ENCODE results near the gene RPS27A.
"Not testable (repeated sequence)": the region's sequence is repeated elsewhere in the genome, so short reads cannot be mapped to it uniquely, and the experiment has no call there.

DNA sequence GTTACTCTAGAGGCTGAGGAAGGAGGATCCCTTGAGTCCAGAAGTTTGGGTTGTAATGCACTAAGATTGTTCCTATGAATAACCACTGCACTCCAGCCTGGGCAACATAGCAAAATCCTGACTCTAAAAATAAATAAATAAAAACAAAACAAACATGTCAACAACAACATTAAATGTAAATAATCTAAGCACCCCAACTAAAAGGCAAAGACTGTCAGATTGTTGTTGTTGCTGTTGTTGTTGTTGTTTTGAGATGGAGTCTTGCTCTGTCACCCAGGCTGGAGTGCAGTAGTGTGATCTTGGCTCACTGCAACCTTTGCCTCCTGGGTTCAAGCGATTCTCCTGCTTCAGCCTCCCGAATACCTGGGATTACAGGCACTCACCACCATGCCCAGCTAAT is 40.6 kb upstream of the RPS27A start:
- not testable (repeated sequence) for TF ChIP-seq CTCF, POLR2AphosphoS5, POLR2A (IDR thresholded peaks at IDR 0.05)
